Astrocyte (in vitro differentiated cells and primary cell): ENCODE results near the gene DPH5. TPM values are rescaled to one million over a fixed set of nuclear protein-coding genes. Genes with fewer than 3 reads are reported as not detected.

Experiments
- DNase-seq: peaks from one replicate; pipeline ENCODE4 v3.0.0-alpha.2; 2010; ENCODE audit warnings: low read depth
- FAIRE-seq: peaks from 2 replicates; lab custom pipeline; 2011; peaks lifted over from hg19 to GRCh38; lab: Jason Lieb, UNC
- H2AFZ ChIP-seq: 2 replicates; pipeline ENCODE4 v1.6.0; 2012; ENCODE audit warnings: low read depth, low read length, inconsistent platforms
- H3K27ac ChIP-seq: 2 replicates; pipeline ENCODE4 v1.5.1; 2011; ENCODE audit warnings: low read depth, low read length, inconsistent platforms
- H3K27me3 ChIP-seq: 2 replicates; pipeline ENCODE4 v1.6.0; 2011; ENCODE audit warnings: low read length, inconsistent platforms; ENCODE audit not compliant: insufficient read depth
- H3K36me3 ChIP-seq: 2 replicates; pipeline ENCODE4 v1.5.1; 2011; ENCODE audit warnings: low read length, inconsistent platforms; ENCODE audit not compliant: insufficient read depth
- H3K4me1 ChIP-seq: 2 replicates; pipeline ENCODE4 v1.5.1; 2011; ENCODE audit warnings: low read length, inconsistent platforms; ENCODE audit not compliant: insufficient read depth
- H3K4me2 ChIP-seq: 2 replicates; pipeline ENCODE4 v1.6.0; 2012; ENCODE audit warnings: low read length, inconsistent platforms
- H3K4me3 ChIP-seq: 2 replicates; pipeline ENCODE4 v1.5.1; 2011; ENCODE audit warnings: low read depth, mild to moderate bottlenecking, low read length, inconsistent platforms; ENCODE audit not compliant: insufficient read depth
- H3K79me2 ChIP-seq: 2 replicates; pipeline ENCODE4 v1.6.0; 2012; ENCODE audit warnings: mild to moderate bottlenecking, low read length, inconsistent platforms; ENCODE audit not compliant: insufficient read depth
- H3K9ac ChIP-seq: 2 replicates; pipeline ENCODE4 v1.6.0; 2012; ENCODE audit warnings: mild to moderate bottlenecking, low read length, inconsistent platforms
- H3K9me3 ChIP-seq: 2 replicates; pipeline ENCODE4 v1.5.1; 2012; ENCODE audit warnings: low read depth, mild to moderate bottlenecking, low read length, inconsistent platforms; ENCODE audit not compliant: insufficient read depth
- H4K20me1 ChIP-seq: 2 replicates; pipeline ENCODE4 v1.6.0; 2012; ENCODE audit warnings: low read length, inconsistent platforms; ENCODE audit not compliant: insufficient read depth
- H3K27ac Mint-ChIP-seq: one replicate; pipeline ENCODE4 v1.8.0; 2021; ENCODE audit warnings: mild to moderate bottlenecking, mixed read lengths; ENCODE audit not compliant: unreplicated experiment
- H3K27me3 Mint-ChIP-seq: one replicate; pipeline ENCODE4 v1.8.0; 2021; ENCODE audit warnings: low read depth, mixed read lengths; ENCODE audit not compliant: unreplicated experiment
- H3K36me3 Mint-ChIP-seq: one replicate; pipeline ENCODE4 v1.8.0; 2021; ENCODE audit warnings: low read depth, mixed read lengths; ENCODE audit not compliant: unreplicated experiment
- H3K4me1 Mint-ChIP-seq: one replicate; pipeline ENCODE4 v1.8.0; 2021; ENCODE audit warnings: low read depth, mixed read lengths; ENCODE audit not compliant: unreplicated experiment
- H3K4me3 Mint-ChIP-seq: one replicate; pipeline ENCODE4 v1.8.0; 2021; ENCODE audit warnings: mild to moderate bottlenecking, moderate library complexity, mixed read lengths; ENCODE audit not compliant: unreplicated experiment
- H3K9me3 Mint-ChIP-seq: one replicate; pipeline ENCODE4 v1.8.0; 2021; ENCODE audit warnings: mild to moderate bottlenecking, mixed read lengths; ENCODE audit not compliant: unreplicated experiment
- CTCF ChIP-seq: IDR thresholded peaks from 2 replicates; pipeline ENCODE4 v1.5.1; 2011; ENCODE audit warnings: low read depth, mild to moderate bottlenecking, inconsistent platforms, low read length, moderate library complexity; ENCODE audit not compliant: insufficient read depth
- EZH2 ChIP-seq: IDR thresholded peaks from 2 replicates; pipeline ENCODE4 v1.6.1; 2012; ENCODE audit warnings: mild to moderate bottlenecking, low read length, inconsistent platforms; ENCODE audit not compliant: insufficient read depth
- total RNA-seq: library from RNA; stranded (reverse); gene quantifications from 2 replicates; pipeline ENCODE4 v1.2.1, GENCODE V29; 2021

DPH5 gene
- total RNA-seq, 1 donor from 2014 or later, result 29.6 TPM

DNA sequence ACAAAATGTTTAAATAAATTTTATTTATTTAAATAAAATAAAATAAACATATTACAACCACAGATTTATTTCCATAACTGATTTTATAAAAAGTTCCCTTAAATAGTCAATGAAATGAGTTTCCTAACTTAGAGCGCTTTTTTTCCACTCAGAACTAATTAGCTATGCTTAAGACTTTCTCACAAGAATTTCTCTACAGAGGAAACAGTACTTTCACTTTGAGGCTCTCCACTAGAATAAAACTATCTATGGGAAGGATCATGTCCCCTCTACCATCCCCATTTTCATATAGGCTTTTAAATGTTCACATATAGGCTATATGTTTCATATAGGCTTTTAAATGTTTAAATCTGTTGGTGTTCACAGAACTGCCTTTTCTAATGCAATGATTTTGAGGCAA is 40.0 kb upstream of the DPH5 start:
- Histone ChIP-seq H3K9ac (no peak overlapping the region), H3K4me3 (no peak overlapping the region), H2AFZ (no peak overlapping the region), H3K79me2 (no peaks in the 10 kb centered on the region), H3K27ac (no peak overlapping the region), H3K27me3 (no peaks in the 10 kb centered on the region), H3K4me1 (no peaks in the 10 kb centered on the region), H3K36me3 (no peaks in the 10 kb centered on the region), H4K20me1 (no peaks in the 10 kb centered on the region), H3K4me2 (no peak overlapping the region), H3K9me3 (no peaks in the 10 kb centered on the region)
- Mint-ChIP-seq H3K36me3 (no peaks in the 10 kb centered on the region), H3K4me1 (peaks cover 8% of the 10 kb centered on the region), H3K27ac (no peak overlapping the region), H3K9me3 (no peaks in the 10 kb centered on the region), H3K27me3 (no peaks in the 10 kb centered on the region), H3K4me3 (no peak overlapping the region)
- FAIRE-seq (no peak), DNase-seq (no peak)
- no peak for TF ChIP-seq CTCF
- no peak for TF ChIP-seq EZH2

DNA sequence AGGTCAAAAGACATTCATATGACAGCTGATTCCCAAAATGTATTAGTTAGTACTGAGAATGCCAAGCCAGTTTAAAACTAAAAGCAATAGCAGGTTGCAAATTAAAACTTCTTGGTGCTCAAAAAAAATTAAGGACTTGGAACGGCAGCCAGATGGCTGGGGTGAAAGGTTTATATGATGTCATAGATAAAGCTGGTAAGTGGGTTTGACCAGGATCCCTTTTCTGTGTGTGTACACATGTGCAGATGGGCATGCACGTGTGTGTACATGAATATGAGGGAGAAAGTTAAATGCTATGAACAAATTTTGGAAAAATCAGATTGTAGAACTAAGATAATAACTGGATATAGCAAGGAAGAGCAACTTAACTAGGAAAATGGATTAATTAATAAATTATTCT is 39.1 kb upstream of the DPH5 start:
- no peak for FAIRE-seq
- no peaks in the 10 kb centered on the region for H3K4me1 ChIP-seq
- Mint-ChIP-seq H3K27ac (no peak overlapping the region), H3K4me3 (no peak overlapping the region), H3K9me3 (no peaks in the 10 kb centered on the region), H3K27me3 (no peaks in the 10 kb centered on the region), H3K4me1 (peaks cover 8% of the 10 kb centered on the region), H3K36me3 (no peaks in the 10 kb centered on the region)
- no peak overlapping the region for H2AFZ ChIP-seq
- no peak overlapping the region for H3K4me2 ChIP-seq
- H3K9ac ChIP-seq, result no peak overlapping the region
- H3K27ac ChIP-seq, result no peak overlapping the region
- no peaks in the 10 kb centered on the region for H3K27me3 ChIP-seq
- H4K20me1 ChIP-seq, result no peaks in the 10 kb centered on the region
- TF ChIP-seq CTCF, result no peak
- no peak for TF ChIP-seq EZH2
- no peak overlapping the region for H3K4me3 ChIP-seq
- no peaks in the 10 kb centered on the region for H3K36me3 ChIP-seq
- DNase-seq, result no peak
- H3K9me3 ChIP-seq, result no peaks in the 10 kb centered on the region
- no peaks in the 10 kb centered on the region for H3K79me2 ChIP-seq

GRCh38 chr1:101060992-101061391 is 35.4 kb upstream of the DPH5 start:
- no peak overlapping the region for H3K4me3 Mint-ChIP-seq
- Histone ChIP-seq H4K20me1 (no peaks in the 10 kb centered on the region), H3K4me3 (no peak overlapping the region), H3K9me3 (no peaks in the 10 kb centered on the region), H3K4me1 (no peaks in the 10 kb centered on the region), H3K27ac (no peak overlapping the region), H3K9ac (no peak overlapping the region), H3K27me3 (no peaks in the 10 kb centered on the region), H3K79me2 (no peaks in the 10 kb centered on the region), H3K4me2 (no peak overlapping the region), H3K36me3 (no peaks in the 10 kb centered on the region), H2AFZ (no peak overlapping the region)
- no peak for FAIRE-seq
- no peak for DNase-seq
- H3K9me3 Mint-ChIP-seq, result no peaks in the 10 kb centered on the region
- no peak overlapping the region for H3K27ac Mint-ChIP-seq
- TF ChIP-seq CTCF (no peak), EZH2 (no peak)
- H3K36me3 Mint-ChIP-seq, result no peaks in the 10 kb centered on the region
- H3K4me1 Mint-ChIP-seq, result peaks cover 5% of the 10 kb centered on the region
- no peaks in the 10 kb centered on the region for H3K27me3 Mint-ChIP-seq
